A549 (cell line): ENCODE results near the gene BRCC3. TPM values are rescaled to one million over a fixed set of nuclear protein-coding genes. Genes with fewer than 3 reads are reported as not detected.

ENCODE experiments used
- ATAC-seq, 2 experiments: fragments of 200-7000 bp in 1 of 2; fragments of >200 bp in 1 of 2; cut with Nextera tagmentation in 1 of 2; cut with Tn5 transposase in 1 of 2; 3 replicates each; pipeline versions ENCODE4 v1.8.0 to v1.9.1; 2018 to 2020; ENCODE audit warnings: mild to moderate bottlenecking in 1 of 2, moderate library complexity in 1 of 2
- CTCF ChIA-PET: fragments of 300-600 bp; sonication (Branson Sonifier 250); formaldehyde crosslinking; extraction: SDS; loops from one replicate; lab custom pipeline; 2021; ENCODE audit warnings: antibody characterized with exemption, inconsistent platforms; lab: Yijun Ruan, JAX
- POLR2A ChIA-PET: fragments of 350-600 bp; formaldehyde crosslinking; extraction: SDS; loops from one replicate; lab custom pipeline; 2021; ENCODE audit warnings: antibody characterized with exemption, inconsistent platforms; lab: Yijun Ruan, JAX
- DNase-seq, 2 experiments: peaks; one replicate each; pipeline versions ENCODE4 v3.0.0 to v3.0.0-alpha.2; 2011 to 2016; ENCODE audit warnings: low read depth in 1 of 2, low spot score in 1 of 2
- FAIRE-seq: peaks from 2 replicates; lab custom pipeline; 2011; peaks lifted over from hg19 to GRCh38; lab: Jason Lieb, UNC
- H3K27ac ChIP-seq, 2 experiments: fragments of >200 bp; sonication (Bioruptor Twin); formaldehyde crosslinking; 3 replicates each; pipeline ENCODE4 v1.5.1; 2016 to 2017
- H3K4me1 ChIP-seq: fragments of >200 bp; sonication (Bioruptor Twin); formaldehyde crosslinking; 3 replicates; pipeline ENCODE4 v1.6.1; 2016
- H3K4me2 ChIP-seq: fragments of >200 bp; sonication (Bioruptor Twin); formaldehyde crosslinking; 3 replicates; pipeline ENCODE4 v1.6.1; 2016
- H3K4me3 ChIP-seq: fragments of >200 bp; sonication (Bioruptor Twin); formaldehyde crosslinking; 3 replicates; pipeline ENCODE4 v1.5.1; 2016
- H3K9me3 ChIP-seq: fragments of >200 bp; sonication (Bioruptor Twin); formaldehyde crosslinking; 3 replicates; pipeline ENCODE4 v1.6.1; 2016
- CTCF ChIP-seq: fragments of >200 bp; sonication (Bioruptor Twin); formaldehyde crosslinking; IDR thresholded peaks from 3 replicates; pipeline ENCODE4 v1.5.1; 2016
- EHMT2 ChIP-seq: fragments of 200-600 bp; sonication (generic); IDR thresholded peaks from 2 replicates; pipeline ENCODE4 v1.6.1; 2016; ENCODE audit warnings: antibody characterized with exemption, low read depth, mild to moderate bottlenecking, moderate library complexity
- FOSB ChIP-seq: fragments of 250-450 bp; sonication (Bioruptor Pico); IDR thresholded peaks from 2 replicates; pipeline ENCODE4 v1.5.0; 2020; ENCODE audit warnings: mild to moderate bottlenecking, moderate library complexity
- JUNB ChIP-seq: fragments of >200 bp; sonication (Bioruptor Twin); formaldehyde crosslinking; IDR thresholded peaks from 2 replicates; pipeline ENCODE4 v1.6.1; 2016
- MAFK ChIP-seq: fragments of 450-650 bp; IDR thresholded peaks from 2 replicates; pipeline ENCODE4 v1.6.1; 2014; ENCODE audit not compliant: partially characterized antibody
- NPAS2 ChIP-seq: fragments of 250-450 bp; sonication (Bioruptor Pico); IDR thresholded peaks from 2 replicates; pipeline ENCODE4 v1.8.0; 2022; ENCODE audit warnings: mild to moderate bottlenecking, moderate library complexity, borderline replicate concordance
- PHF8 ChIP-seq: fragments of 200-600 bp; sonication (generic); IDR thresholded peaks from 2 replicates; pipeline ENCODE4 v1.6.1; 2016; ENCODE audit warnings: low read depth, mild to moderate bottlenecking, antibody characterized with exemption, moderate library complexity, borderline replicate concordance
- RAD21 ChIP-seq, 2 experiments: fragments of >200 bp in 1 of 2; sonication (Bioruptor Twin) in 1 of 2; formaldehyde crosslinking in 1 of 2; IDR thresholded peaks in 1 of 2; conservative IDR thresholded peaks in 1 of 2; 2 replicates in 1 of 2; 3 replicates in 1 of 2; pipeline ENCODE4 v1.6.1; 2012 to 2018; ENCODE audit warnings: inconsistent platforms in 1 of 2
- RFX5 ChIP-seq: fragments of 450-650 bp; IDR thresholded peaks from 2 replicates; pipeline ENCODE4 v1.7.1; 2014; ENCODE audit warnings: antibody characterized with exemption, mild to moderate bottlenecking, moderate library complexity
- SMC3 ChIP-seq: fragments of >200 bp; sonication (Bioruptor Twin); formaldehyde crosslinking; IDR thresholded peaks from 3 replicates; pipeline ENCODE4 v1.6.1; 2018; ENCODE audit warnings: inconsistent platforms
- ZNF302 ChIP-seq: fragments of 250-450 bp; sonication (Bioruptor Pico); IDR thresholded peaks from 2 replicates; pipeline ENCODE4 v1.9.0; 2021; ENCODE audit warnings: inconsistent platforms, mild to moderate bottlenecking, moderate library complexity
- WGBS: methylation state at CpG from one replicate; pipeline ENCODE4 v1.1.6; 2017; ENCODE audit errors: missing lambda C conversion rate; 5-methylcytosine and 5-hydroxymethylcytosine counted together
- polyA plus RNA-seq, 4 experiments: library from polyadenylated mRNA; depleted of rRNA in 3 of 4; stranded (reverse); fragments of >200 nt; fragmentation: RNase III in 1 of 4; extraction: RNeasy Plus Mini Kit Qiagen cat#74134 plus additional on column Dnase treatment in 1 of 4; gene quantifications; 2 replicates in 3 of 4; 3 replicates in 1 of 4; pipeline ENCODE4 v1.2.3, GENCODE V29; 2011 to 2017
- TF ChIP-seq, protein P1 (sequence below): fragments of >200 bp; sonication (Bioruptor Twin); formaldehyde crosslinking; IDR thresholded peaks from 3 replicates; pipeline ENCODE4 v1.6.1; 2016
- TF ChIP-seq, protein P2 (sequence below): IDR thresholded peaks from 2 replicates; pipeline ENCODE4 v1.6.1; 2012
- TF ChIP-seq, protein P3 (sequence below): fragments of 450-650 bp; IDR thresholded peaks from 2 replicates; pipeline ENCODE4 v1.6.1; 2014; ENCODE audit warnings: antibody characterized with exemption
- TF ChIP-seq, protein P4 (sequence below): fragments of 250-450 bp; sonication (Bioruptor Pico); IDR thresholded peaks from 2 replicates; pipeline ENCODE4 v1.5.0; 2020; ENCODE audit warnings: low read depth, mild to moderate bottlenecking, moderate library complexity
- TF ChIP-seq, protein P5 (sequence below): fragments of 250-450 bp; sonication (Bioruptor Pico); IDR thresholded peaks from 2 replicates; pipeline ENCODE4 v1.5.0; 2021; ENCODE audit warnings: mild to moderate bottlenecking, moderate library complexity, borderline replicate concordance

BRCC3 gene
- polyA plus RNA-seq, 2 of the 4 experiments (the other 2 are of a cell fraction) = 42.0 to 42.9 TPM

- DNase-seq (peak in 1 of 2 experiments; percentile 20), ATAC-seq (peak; percentile 51 to 54), FAIRE-seq (no peak)
- WGBS = 2% methylated on average over 16 of the region's 16 CpGs
- TF ChIP-seq PHF8 = peak; percentile 88
- TF ChIP-seq, protein P1, sequence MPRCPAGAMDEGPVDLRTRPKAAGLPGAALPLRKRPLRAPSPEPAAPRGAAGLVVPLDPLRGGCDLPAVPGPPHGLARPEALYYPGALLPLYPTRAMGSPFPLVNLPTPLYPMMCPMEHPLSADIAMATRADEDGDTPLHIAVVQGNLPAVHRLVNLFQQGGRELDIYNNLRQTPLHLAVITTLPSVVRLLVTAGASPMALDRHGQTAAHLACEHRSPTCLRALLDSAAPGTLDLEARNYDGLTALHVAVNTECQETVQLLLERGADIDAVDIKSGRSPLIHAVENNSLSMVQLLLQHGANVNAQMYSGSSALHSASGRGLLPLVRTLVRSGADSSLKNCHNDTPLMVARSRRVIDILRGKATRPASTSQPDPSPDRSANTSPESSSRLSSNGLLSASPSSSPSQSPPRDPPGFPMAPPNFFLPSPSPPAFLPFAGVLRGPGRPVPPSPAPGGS = no peak
- Histone ChIP-seq H3K9me3 (no peaks in the 10 kb centered on the region), H3K4me1 (peaks cover 47% of the 10 kb centered on the region), H3K4me3 (peak overlapping the region; percentile 84), H3K27ac (peak overlapping the region; percentile 93 to 98), H3K4me2 (peak overlapping the region; percentile 86)
- ChIA-PET POLR2A (interaction anchor here (0.9 kb wide), 1 partner anchor 44 kb away, joined by 4 read pairs; the partner anchor contains the start of gene FUNDC2), CTCF (interaction anchor here (1.1 kb wide), 1 partner anchor 14 kb away, joined by 5 read pairs; no protein-coding TSS in a partner anchor)
These were observed 689 bp upstream of the BRCC3 start for GRCh38 chrX:155070663-155070974.

DNA sequence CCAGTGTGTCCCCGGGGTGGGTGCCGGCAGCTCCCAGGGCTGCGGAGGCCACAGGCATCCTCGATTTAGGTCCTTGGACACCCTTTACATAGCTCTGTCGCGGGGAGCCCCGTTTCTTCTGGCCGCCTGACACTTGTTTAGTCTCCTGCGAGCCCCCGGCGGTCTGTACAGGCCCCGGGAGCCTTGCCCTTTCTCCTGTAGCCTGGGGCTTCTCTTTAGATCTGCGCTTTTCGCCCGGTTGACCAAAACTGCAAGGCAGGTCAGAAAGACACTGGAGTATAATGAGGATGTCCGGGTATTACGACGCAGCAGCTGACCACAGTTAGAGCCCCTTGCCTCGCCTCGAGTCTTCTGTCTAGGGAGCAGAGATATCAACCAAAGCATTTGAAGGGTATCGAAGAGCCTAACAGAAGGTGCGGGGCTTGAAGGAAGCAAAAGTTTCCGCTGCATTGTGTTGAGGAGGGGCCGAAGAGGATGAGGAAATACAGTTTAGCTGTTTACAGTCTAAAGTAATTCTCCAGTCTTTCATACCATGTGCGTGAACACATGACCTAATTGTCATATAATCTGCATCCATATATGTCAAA is 479 bp downstream of the BRCC3 start:
- DNase-seq = no peak
- WGBS = 5% methylated on average over 13 of the region's 25 CpGs
- ChIA-PET POLR2A (no interaction called here), CTCF (interaction anchor here (1.4 kb wide), 1 partner anchor 15 kb away, joined by 6 read pairs; no protein-coding TSS in a partner anchor)
- H3K4me2 ChIP-seq = peak overlapping the region; percentile 86
- TF ChIP-seq PHF8 = peak; percentile 82; the same call in 1 of the 2 replicates
- TF ChIP-seq, protein P2, sequence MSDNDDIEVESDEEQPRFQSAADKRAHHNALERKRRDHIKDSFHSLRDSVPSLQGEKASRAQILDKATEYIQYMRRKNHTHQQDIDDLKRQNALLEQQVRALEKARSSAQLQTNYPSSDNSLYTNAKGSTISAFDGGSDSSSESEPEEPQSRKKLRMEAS = 0 out of 2 replicates have a peak, but pooled peaks have one; percentile 5
- TF ChIP-seq, protein P3, sequence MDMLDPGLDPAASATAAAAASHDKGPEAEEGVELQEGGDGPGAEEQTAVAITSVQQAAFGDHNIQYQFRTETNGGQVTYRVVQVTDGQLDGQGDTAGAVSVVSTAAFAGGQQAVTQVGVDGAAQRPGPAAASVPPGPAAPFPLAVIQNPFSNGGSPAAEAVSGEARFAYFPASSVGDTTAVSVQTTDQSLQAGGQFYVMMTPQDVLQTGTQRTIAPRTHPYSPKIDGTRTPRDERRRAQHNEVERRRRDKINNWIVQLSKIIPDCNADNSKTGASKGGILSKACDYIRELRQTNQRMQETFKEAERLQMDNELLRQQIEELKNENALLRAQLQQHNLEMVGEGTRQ = no peak
- no peak; a peak in 1 of 6 replicates for ATAC-seq
- peak overlapping the region; percentile 83 to 92 for H3K27ac ChIP-seq
- peak overlapping the region; percentile 83 for H3K4me3 ChIP-seq
- H3K9me3 ChIP-seq = no peaks in the 10 kb centered on the region
- no peak for FAIRE-seq
- peaks cover 36% of the 10 kb centered on the region for H3K4me1 ChIP-seq

- CTCF ChIA-PET = interaction anchor here (0.6 to 2.6 kb wide), 17 partner anchors 8 to 168 kb away, joined by 3 to 11 read pairs (median 4); no protein-coding TSS in a partner anchor
- FAIRE-seq (peak; percentile 59), ATAC-seq (peak; percentile 64 to 92; a peak in 4 of 6 replicates), DNase-seq (peak; percentile 22 to 65)
- WGBS = 76% methylated on average over 24 of the region's 24 CpGs
- Histone ChIP-seq H3K4me3 (no peak overlapping the region), H3K4me1 (no peaks in the 10 kb centered on the region), H3K4me2 (no peak overlapping the region), H3K27ac (no peak overlapping the region), H3K9me3 (no peaks in the 10 kb centered on the region)
- TF ChIP-seq, protein P4, sequence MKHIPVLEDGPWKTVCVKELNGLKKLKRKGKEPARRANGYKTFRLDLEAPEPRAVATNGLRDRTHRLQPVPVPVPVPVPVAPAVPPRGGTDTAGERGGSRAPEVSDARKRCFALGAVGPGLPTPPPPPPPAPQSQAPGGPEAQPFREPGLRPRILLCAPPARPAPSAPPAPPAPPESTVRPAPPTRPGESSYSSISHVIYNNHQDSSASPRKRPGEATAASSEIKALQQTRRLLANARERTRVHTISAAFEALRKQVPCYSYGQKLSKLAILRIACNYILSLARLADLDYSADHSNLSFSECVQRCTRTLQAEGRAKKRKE (CRISPR knock-in tag) = no peak
- TF ChIP-seq JUNB = no peak
- TF ChIP-seq CTCF = peak; percentile 52
- TF ChIP-seq RFX5 = no peak
- no peak for TF ChIP-seq EHMT2
- TF ChIP-seq SMC3 = peak; percentile 60
- TF ChIP-seq MAFK = no peak
- TF ChIP-seq, protein P5, sequence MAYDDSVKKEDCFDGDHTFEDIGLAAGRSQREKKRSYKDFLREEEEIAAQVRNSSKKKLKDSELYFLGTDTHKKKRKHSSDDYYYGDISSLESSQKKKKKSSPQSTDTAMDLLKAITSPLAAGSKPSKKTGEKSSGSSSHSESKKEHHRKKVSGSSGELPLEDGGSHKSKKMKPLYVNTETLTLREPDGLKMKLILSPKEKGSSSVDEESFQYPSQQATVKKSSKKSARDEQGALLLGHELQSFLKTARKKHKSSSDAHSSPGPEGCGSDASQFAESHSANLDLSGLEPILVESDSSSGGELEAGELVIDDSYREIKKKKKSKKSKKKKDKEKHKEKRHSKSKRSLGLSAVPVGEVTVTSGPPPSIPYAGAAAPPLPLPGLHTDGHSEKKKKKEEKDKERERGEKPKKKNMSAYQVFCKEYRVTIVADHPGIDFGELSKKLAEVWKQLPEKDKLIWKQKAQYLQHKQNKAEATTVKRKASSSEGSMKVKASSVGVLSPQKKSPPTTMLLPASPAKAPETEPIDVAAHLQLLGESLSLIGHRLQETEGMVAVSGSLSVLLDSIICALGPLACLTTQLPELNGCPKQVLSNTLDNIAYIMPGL (CRISPR knock-in tag) = no peak
- no peak for TF ChIP-seq ZNF302 (CRISPR knock-in tag)
- peak; percentile 53 to 55 for TF ChIP-seq RAD21 (conservative IDR thresholded peaks at IDR 0.05 in 1 of 2, IDR thresholded peaks at IDR 0.05 in 1 of 2)
- no peak for TF ChIP-seq NPAS2 (CRISPR knock-in tag)
- TF ChIP-seq FOSB (CRISPR knock-in tag) = no peak
- POLR2A ChIA-PET = no interaction called here
These were observed 15.0 kb downstream of the BRCC3 start for GRCh38 chrX:155086202-155086840.
